GM18873 (cell line): Measurements from ENCODE around the gene DLG2.

Experiments used
- ATAC-seq: cut with Tn5 transposase; IDR thresholded peaks from one replicate; pipeline ENCODE4 v1.9.1; 2021; ENCODE audit warnings: mild to moderate bottlenecking, moderate library complexity, moderate number of reproducible peaks; ENCODE audit not compliant: unreplicated experiment, low FRiP score

DLG2 gene

DNA sequence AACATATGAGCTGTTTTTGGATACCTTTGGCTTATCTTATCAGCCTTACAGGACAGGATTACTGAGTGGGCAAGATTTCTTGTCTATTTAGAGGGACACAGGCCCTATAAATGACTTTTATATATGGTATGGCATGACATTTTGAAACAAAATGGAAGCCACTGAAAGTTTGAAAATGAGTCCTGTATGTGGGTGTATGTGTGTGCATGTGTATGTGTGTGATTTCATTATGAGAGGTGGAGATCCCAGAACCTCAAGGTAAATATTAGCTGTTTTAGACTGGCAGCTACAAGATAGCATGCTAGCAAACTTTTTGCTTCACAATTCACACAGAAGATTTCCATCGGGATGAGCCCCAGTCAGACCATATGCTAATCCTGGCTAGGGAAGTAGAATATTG is 1370.5 kb downstream of the DLG2 start:
- no peak for ATAC-seq

- no peak for ATAC-seq
These were observed 1371.7 kb downstream of the DLG2 start for GRCh38 chr11:84255483-84255882.

GRCh38 chr11:84250834-84251613 is 1376.1 kb downstream of the DLG2 start:
- ATAC-seq = no peak

DNA sequence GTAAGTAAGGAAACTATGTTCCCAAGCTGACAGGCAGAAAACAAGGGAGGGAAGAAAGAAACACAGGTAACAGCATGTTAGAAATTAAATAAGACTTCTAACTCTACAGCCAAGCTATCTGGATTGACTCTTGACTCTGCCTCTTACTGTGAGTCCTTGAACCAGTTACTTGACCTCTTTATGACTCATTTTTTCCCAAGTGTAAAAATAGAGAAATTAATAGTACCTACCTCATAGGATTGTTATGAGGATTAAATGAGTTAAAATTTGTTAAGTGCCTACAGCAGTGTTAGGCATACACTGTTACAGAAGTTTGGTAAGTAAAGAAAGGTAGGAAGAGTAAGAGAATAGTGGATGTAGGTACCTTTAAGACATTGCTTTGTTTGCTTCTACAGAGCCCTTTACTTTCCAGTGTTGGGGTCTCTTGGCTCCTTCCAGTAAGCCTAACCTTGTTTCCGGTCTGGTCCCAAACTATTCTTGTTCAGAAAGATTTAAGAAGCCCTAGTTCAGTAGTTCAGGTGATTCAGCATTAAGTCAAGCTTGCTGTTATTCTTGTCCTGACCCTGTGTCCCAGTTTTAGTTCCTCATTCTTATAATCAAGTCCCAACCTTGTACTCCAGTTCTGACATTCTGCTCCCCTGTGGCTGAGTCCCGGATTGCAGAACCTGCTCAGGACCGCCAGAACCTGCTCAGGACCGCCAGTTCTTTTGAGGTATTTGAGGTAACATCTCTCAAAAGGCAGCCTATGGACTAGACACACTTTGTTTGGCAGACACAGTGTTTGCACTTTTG is 1377.6 kb downstream of the DLG2 start:
- peak; percentile 59 for ATAC-seq

DNA sequence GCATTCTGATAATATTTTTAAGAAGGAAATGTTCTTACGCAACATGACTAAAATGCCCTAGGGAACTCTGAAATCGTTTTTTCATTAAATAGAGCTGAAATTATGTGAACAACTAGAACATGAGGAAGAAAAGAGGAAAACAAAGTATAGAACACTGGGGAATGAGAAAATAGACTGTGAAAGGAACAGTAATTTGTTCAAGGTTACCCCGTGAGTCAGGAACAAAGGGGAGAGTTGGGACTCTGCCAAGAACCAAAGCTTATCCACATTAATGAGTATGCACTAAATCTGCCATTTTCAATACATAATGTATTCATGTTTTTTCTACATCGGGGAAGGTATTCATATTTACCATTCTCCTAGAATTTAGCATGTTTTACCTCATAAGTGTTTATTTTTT is 1379.2 kb downstream of the DLG2 start:
- no peak for ATAC-seq

DNA sequence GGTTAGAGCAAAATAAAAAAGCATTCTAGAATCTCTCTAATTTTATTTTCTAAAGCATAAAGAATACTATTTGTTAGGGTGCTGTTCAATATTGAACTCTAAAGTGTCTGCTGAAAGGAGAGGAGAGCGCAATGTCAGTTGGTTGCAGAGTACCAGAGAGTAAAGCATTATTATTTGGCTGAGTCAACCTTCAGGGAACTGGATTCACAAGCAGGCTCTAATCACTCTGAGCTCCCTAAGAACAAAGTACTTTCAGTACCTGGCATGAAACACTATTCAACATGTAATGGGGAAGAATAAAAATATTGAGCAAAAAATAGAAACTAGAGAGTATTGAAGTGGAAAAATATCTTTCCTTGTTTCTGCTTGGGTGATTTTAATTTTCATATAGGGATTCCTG is 1380.0 kb downstream of the DLG2 start:
- no peak for ATAC-seq

DNA sequence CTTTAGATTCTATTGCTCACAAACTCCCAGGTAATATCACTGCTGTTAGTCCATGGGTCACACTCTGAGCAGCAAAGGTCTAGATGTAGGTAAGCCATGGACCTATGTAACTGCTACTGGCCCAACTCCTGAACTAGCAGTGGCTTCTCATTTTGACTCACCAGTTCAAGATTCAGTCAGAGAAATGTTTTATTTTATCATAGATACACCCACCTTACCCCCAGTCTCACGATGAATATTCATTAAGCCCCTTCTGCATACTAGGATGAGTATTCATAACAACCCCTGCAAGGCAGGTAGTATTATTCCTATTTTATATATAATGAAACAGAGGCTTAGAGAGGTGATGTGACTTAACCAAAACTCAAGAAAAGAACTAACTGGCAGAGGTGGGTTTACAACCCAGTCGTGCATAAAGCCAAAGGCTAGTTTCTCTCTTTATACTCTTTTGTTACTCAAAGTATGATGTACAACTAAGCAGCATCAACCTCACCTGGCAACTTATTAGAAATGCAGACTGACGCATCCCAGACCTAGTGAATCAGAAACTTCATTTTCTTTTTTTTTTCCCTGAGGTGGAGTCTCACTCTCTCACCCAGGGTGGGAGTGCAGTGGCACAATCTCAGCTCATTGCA is 1383.4 kb downstream of the DLG2 start:
- peak; percentile 75 for ATAC-seq

DNA sequence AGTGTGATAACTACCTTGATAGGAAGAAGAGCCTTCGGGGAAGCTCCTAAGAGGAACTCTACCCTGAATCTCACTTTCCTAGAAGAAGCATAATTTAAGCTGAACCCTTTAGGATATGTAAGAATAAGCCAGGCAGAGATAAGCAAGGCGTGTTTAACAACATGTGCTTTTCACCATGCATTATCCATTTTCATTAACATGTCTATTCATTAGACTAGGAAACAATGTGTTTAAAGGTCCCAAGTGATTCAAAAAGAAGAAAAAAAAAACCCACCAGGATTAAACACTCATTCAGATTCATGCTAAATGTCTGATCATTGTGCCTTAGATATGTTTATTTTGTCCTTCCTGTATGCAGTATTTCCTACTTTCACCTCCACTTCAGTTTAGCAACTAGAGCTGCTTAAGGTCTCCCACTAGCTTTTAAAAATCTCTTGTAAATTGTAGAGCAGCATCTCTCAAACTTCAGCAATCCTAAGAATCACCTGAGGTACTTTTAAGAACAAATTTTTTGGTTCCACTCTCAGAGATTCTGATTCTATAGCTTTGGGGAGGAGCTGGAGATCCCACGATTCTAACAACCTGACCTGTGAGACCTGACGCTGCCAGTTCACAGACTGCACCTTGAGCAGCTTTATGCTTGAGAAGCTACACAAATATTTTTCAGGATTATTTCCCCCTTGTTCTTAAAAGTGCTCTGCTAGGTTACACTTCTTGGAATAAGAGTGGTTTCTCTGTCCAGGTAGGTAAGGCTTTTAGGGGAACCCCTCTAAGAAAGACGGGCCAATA is 1385.6 kb downstream of the DLG2 start:
- no peak for ATAC-seq

- no peak for ATAC-seq
These were observed 1386.3 kb downstream of the DLG2 start for GRCh38 chr11:84240847-84241246.

GRCh38 chr11:84236436-84236835 is 1390.7 kb downstream of the DLG2 start:
- ATAC-seq = no peak

DNA sequence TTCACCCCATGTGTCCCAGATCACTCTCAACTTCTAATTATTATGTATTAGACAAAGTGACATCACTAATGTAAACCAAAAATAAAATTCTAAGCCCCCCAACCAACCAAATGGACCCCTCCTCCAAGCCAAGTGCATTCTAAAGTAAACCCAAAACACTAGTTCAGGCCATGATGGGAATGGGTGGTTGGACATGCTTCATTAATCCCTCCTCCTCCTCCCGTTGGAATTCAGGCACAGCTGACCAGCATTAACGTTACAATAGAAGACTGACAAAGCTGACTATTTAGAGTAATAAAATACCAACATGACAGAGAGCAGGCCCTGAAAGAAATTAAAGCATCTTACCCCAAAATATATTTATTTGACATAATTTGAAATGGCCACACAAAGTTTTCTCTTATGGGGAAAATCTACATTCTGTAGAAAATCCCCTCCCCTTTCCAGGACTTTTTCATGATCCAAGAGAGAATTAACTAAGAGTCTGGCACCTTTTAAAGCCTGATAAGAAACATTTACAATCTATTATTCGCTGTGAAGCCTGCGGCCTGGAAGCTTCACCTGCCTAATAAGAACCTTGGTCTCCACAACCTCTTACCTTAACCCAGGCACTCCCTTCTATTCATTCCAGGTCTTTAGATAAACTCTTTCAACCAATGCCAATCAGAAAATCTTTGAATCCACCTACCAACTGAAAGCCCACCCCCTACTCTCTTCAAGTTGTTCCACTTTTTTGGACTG is 1392.5 kb downstream of the DLG2 start:
- ATAC-seq = no peak

DNA sequence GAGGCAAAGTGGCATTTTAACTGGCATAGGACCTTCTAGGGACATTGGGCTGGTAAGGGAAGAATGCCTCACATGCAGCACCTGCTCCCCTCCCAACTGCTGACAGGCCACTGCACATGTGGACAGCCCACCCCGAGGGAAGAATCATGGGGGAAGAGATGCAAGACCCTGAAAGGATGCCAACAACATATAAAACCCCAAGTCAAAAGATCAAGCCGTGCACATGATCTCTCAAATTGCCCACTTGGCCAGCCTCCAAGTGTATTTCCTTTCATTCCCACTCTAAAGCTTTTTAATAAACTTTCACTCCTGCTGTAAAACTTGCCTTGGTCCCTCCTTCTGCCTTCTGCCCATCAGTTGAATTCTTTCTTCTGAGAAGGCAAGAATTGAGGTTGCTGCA is 1393.1 kb downstream of the DLG2 start:
- no peak for ATAC-seq

DNA sequence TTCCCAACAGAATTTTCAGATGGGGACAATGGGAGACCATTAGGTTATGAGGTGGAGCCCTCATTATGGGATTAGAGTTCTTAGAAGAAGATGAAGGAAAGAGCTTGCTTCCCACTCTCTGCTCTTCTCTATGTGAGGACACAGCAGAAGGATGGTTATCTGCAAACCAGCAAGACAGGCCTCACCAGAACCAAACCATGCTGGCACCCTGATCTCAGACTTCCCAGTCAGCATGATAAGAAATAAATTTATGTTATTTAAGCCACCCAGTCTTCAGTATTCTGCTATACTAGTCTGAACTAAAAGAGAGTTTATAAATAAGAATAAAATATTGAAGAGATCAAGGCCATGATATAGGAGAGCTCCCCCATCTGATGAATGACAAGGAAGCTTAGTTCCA is 1394.6 kb downstream of the DLG2 start:
- ATAC-seq = no peak

- ATAC-seq = no peak
These were observed 1396.7 kb downstream of the DLG2 start for GRCh38 chr11:84230402-84230801.

- ATAC-seq = no peak
These were observed 1399.0 kb downstream of the DLG2 start for GRCh38 chr11:84227970-84228665.

- ATAC-seq = no peak
These were observed 1403.1 kb downstream of the DLG2 start for GRCh38 chr11:84224042-84224441.

GRCh38 chr11:84218318-84218717 is 1408.8 kb downstream of the DLG2 start:
- ATAC-seq = no peak

GRCh38 chr11:84215672-84216071 is 1411.5 kb downstream of the DLG2 start:
- no peak for ATAC-seq

DNA sequence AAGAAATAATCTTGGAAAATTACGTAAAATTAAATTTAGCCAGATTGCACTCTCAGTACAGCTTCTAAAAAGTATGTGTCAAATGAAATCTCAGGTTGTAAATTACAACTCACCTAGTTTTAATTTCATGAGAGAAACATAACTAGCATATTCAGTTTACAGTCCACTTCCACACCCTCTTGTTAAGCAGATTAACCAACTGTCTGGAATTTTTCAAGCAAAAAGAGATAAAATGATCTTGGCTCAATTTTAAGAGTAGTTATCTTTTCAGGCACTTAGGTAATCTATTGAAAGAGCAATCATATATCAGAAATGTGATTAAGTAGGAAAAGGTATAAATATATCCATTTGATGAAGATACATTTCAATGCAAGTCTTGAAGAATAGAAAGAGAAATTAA is 1412.6 kb downstream of the DLG2 start:
- ATAC-seq = no peak
